Measurements from ENCODE around the gene RAB40C. TPM values are rescaled to one million over a fixed set of nuclear protein-coding genes. Genes with fewer than 3 reads are reported as not detected.

RAB40C gene
- total RNA-seq, 1 experiment from 2014 or later, result 13.3 TPM

DNA sequence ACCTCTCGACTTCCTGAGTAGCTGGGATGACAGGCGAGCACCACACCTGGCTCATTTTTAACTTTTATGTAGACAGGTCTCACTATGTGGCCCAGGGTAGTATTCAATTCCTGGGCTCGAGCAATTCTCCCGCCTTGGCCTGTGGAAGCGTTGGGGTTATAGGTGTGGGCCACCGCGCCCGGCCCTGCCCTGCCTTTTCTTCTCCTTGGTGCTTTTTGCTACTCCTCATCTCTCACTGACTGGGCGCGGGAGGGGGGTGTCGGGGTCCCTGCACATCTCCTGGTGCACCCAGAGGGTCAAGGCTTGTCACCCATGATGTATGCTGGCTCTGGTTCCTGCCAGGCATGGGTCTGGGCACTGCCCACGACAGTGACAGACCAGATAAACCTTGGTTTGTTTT is 54.7 kb downstream of the RAB40C start:
- no peak for DNase-seq (ENCODE audit: low read depth)

DNA sequence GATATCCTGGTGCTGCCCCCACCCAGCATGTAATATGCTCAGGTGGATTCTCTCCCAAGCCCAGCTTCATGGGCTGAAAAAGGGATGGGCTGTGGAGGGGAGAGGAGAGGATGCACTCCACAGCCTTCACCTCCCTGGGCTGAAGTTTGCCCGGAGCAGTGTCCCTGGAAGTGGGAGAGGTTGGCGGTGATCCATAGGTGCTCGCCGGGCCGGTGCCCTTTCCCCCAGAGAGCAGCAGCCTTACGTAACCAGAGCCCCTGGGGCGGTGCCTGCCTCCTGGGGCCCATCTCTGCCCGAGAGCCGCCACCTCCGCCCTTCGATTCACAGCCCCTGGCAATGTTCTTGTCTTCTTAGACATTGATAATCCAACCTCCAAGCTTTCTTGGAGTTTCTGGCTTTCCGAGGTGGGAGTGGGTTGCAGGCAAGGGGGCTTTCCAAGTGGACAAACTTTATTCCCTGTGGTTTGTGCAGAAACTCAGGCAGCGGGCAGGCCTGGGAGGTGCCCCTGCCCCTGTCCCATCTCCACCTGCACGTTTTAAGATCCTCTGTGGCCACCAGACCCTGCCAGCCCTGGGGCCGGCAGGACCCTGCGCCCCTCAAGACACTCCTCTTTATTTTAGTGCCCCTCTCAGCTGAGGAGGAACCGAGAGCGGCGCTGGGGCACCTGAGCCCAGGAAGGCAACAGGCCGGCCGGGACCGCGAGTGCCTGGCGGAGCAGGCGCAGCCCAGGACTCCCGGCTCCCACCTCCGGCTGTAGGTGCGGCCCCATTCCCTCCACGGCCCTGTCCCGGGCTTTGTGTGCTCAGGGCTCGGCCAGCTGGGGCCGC is 56.2 kb downstream of the RAB40C start:
- DNase-seq (ENCODE audit: low read depth), result no peak

DNA sequence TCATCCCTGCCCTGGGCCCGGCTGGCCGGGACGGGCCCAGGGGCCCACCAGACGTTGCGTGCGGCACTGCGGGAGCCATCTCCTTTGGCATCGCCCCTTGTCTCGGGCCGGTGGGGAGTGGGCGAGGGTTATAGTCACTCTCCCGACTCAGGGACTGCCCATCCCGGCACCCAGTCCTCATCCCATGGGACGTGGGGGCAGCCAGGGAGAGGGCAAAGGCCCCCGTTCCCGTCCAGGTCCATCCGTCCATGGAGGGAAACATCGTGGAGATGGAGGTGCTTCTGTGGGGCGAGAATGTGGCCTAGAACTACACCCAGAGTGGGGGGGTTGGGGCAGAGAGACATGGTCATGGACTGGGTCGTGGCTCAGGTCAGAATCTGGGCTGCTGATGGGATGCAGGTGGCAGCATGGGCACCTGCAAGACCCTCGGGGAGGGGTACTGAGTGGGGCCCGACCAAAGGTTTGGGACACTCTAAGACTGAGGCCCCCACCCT is 56.9 kb downstream of the RAB40C start:
- DNase-seq (ENCODE audit: low read depth), result no peak

DNA sequence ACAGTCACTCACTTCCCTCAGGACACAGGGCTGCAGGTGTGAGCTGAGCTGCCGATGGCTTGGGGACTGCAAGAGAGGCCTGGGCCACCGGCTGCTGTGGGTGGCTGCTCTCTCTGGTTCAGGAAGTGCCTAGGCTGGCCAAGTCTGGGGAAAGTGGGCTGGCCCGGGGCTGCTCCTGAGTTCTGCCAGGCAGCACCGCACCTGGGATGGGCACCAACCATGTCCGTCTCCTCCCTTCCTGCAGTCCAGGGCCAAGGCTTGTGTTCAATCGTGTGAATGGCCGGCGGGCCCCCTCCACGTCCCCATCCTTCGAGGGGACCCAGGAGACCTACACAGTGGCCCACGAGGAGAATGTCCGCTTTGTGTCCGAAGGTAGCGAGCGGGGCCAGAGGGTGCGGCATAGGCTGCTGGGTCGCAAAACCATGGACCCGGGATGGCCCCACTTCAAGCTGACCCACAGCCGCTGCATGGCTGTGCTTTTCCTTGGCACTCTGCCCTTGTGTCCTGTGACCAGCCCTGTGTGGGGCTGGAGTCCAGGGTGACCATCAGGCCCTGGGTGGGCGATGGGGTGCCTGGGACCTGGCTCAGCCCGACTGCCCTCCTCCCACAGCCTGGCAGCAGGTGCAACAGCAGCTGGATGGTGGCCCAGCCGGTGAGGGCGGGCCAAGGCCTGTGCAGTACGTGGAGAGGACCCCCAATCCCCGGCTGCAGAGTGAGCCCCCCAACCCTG is 57.5 kb downstream of the RAB40C start:
- no peak for DNase-seq (ENCODE audit: low read depth)

DNA sequence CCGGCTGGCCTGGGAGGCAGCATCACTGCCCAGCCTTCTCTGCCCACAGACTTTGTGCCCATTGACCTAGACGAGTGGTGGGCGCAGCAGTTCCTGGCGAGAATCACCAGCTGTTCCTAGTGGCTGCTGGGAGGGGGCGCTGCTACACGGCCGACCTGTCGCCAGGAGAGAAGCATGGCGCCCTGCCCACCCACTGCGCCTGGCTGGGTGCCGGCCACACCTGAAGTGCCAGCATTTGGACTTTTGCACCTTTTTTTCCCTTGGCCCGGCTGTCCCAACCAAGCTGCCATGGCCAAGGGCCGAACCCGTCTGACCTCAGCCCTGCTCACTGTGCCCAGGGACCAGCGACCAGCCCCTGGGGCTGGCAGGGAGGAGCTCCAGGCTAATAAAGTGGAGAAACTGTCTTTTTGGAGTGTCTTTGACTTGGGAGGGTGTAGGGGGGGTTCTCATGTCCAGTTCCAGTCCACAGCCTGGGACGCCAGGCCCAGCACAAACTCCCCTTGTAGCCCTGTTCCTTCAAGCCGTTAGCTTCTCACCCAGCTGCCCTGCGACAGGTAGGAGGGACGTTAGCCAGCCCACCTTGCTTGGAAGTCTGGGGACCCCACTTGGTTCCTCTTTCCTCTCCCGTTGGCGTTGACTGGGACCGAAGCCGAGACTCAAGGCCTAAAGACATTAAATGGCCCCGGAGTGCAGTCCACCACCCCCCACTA is 58.4 kb downstream of the RAB40C start:
- peak; percentile 51 for DNase-seq (ENCODE audit: low read depth)

DNA sequence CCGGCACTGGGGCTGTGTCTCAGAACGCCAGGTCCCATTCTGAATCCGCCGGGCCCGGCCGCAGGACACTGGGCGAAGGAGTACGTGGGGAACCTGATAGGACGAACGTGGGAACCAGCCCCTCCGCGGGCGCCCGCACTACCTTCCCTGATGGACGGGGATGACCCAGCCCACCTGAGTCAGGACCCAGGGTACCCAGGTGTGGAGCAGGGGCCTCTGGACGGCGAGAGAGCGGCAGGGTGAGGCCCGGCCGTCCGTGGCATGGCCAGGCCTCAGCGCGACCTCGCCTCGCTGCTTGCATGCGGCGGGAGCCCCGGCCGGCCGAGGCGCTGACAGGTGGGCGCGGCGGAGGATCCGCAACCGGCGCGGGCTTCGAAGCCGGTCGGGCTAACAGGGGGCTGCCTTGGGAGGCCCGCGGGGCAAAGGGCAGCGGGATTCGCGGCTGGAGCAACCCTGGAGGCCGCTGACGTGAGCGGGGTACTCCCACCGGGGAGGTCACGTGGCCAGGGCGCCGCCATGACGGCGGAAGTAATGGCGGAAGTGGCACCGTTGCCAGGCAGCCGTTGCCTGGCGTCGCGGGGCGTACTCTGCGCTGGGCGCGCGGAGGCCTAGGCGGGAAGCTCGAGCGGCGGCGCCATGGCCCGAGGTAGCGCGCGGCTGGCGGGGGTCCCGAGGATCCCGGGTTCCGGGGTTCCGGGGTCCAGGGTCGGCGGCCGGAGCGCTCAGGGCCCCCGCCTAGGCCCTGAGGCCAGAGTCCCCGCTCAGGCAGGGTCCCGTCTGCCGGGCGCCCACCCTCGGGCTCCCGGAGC is 59.1 kb downstream of the RAB40C start, which contains the start of gene WDR90:
WDR90 (plus strand) TSS at position 585 of the 809 bp plus-strand sequence; CDS start at position 637, 52 bp downstream.
- DNase-seq (ENCODE audit: low read depth), result peak; percentile 85

DNA sequence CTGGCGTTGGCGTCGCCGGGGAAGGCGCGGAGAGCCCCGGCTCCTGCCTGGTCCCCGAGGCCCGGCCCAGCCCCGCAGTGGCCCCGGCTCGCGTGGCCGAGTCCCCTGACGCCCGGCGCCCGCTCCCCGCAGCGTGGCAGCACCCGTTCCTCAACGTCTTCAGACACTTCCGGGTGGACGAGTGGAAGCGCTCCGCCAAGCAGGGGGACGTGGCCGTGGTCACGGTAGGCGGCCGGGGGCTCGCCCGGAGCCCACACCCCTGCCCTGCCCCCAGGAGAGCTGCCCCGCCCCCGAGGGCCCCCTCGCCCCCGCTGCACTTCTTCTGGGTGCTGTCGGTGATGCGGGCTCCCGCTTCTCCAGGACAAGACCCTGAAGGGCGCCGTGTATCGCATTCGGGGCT is 59.8 kb downstream of the RAB40C start:
- DNase-seq (ENCODE audit: low read depth), result no peak

DNA sequence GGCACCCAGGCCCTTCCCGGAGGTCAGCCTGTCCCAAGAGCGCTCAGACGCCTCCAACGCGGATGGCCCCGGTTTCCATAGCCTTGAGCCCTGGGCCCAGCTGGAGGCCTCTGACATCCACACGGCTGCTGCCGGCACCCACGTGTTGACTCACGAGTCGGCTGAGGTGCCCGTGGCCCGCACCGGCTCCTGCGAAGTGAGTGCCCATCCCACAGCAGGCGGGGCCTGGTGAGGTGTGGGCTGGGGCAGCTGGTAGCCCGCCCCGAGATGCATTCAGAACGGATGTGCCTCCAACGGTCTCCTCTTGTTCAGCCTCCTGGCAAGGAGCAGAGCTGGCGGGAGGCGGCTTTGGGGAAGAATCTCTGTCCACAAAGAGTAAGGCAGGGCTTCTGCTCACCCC is 62.0 kb downstream of the RAB40C start:
- no peak for DNase-seq (ENCODE audit: low read depth)

DNA sequence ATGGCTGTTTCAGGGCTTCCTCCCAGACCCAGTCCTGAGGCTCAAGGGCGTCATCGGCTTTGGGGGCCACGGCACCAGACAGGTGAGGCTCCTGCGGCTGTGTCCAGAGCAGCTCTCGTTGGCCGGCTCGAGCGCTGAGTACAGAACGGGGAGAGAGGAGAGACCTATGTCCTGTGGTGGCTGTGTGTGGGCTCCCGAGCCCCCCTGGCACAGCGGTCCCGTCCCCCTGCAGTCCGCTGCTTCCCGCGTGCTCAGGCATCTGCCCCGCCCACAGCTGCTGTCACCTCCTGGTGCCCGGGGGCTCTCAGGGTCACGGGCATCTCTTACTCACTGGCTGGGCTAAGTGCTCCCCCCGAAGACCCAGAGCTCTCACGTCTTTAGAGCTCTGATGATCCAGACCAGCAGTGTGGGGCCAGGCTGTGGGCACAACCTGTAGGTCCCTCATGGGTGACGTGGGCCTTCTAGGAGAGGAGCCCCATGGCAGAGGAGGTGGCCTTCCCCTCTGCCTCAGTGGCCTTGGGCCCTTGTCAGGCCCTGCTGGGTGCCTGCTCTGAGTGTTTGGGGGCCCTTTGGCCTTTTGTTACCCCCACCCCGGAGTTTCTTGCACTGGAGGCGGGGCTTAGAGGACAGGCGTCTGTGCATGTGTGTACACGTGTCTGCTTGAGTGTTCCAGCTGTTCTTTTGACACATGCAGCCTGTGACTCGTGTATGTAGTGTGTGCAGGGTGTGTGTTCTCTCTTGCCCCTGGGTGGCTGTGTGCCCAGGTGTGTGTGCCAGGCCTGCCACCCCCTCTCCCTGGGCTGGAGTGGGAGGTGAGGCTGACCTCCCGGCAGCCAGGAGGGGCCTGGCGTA is 62.8 kb downstream of the RAB40C start:
- DNase-seq (ENCODE audit: low read depth), result no peak

DNA sequence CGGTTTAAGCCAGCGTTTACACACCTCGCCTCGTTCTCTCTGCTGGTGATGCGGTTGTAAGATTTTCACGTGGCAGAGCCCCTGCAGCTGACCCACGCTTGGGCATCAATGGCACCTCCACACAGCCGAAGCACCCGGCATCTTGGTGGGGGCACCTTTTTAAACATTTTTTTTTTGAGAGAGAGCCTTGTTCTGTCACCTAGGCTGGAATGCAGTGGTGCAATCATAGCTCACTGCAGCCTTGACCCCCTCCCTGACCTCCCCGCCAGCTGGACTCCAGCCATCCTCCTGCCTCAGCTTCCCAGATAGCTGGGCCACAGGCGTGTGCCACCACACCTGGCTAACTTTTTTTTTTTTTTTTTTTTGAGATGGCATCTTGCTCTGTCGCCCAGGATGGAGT is 64.2 kb downstream of the RAB40C start:
- DNase-seq (ENCODE audit: low read depth), result no peak

DNA sequence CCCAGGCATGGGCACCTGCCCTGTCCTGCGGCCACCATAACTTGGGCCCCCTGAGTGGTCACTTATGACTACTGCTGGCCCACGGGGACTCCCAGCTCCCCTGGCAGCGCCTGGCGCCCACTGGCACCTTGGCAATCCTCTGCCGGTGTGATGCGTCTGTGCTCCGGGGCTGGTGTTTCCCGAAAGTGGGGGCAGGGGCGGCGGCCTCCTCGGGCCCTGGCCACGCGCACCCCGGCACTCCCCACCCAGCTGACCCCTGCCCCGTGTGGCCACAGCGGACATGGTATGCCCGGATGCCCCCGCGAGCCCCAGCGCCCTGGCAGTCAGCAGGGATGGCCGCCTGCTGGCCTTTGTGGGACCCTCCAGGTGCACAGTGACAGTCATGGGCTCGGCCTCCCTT is 67.6 kb downstream of the RAB40C start:
- no peak for DNase-seq (ENCODE audit: low read depth)

DNA sequence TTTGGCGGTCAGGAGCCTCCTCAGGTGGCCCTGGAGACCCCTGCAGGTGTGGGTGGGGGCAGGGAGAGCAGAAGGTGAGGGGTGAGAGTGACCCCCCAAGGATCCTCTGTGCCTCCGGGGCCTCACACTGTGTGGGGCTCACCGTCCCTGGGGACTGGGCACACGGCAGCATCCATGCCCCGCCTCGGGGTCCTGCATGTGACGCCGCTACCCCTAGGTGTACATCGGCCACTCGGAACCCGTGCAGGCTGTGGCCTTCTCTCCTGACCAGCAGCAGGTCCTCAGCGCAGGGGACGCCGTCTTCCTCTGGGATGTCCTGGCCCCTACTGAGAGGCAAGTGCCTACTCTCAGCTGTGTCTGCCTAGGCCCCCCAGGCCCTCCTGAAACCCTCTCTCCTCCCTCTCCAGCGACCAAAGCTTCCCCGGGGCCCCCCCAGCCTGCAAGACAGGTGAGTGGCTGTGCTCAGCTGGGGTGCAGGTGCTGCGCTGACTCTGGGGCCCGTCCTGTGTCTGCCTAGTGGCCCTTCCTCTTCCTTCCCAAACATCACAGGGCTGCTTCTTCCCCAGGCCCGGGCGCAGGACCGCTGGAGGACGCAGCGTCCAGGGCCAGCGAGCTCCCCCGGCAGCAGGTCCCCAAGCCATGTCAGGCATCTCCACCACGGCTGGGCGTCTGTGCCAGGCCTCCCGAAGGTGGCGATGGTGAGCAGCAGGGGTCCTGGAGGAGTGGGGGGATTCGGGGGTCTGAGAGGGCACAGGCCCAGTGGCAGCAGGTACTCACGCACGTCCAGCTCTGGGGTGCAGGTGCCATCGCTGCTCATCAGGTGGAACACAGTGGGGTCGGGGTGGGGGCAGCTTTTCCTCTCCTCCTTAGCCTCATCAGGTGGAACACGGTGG is 69.1 kb downstream of the RAB40C start:
- DNase-seq (ENCODE audit: low read depth), result no peak

DNA sequence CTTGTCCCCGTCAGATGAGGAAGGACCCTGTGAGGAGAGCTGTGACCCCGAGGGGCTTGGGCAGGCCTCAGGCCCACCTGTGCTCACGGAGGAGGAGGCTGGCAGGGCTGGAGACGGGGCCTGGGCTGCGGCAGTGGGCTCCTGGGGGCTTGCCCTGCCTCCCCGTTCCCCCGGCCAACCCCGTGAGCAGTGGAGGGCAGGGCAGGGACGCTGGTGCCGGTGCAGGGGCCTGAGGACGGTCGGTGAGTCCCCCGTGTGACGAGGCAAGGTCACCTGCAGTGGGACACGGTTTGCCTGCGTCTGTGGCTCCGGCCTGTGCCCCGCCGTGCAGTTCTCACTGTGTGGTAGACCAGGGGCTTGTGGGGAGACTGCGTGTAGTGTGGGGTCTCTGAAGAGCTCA is 69.8 kb downstream of the RAB40C start:
- no peak for DNase-seq (ENCODE audit: low read depth)

DNA sequence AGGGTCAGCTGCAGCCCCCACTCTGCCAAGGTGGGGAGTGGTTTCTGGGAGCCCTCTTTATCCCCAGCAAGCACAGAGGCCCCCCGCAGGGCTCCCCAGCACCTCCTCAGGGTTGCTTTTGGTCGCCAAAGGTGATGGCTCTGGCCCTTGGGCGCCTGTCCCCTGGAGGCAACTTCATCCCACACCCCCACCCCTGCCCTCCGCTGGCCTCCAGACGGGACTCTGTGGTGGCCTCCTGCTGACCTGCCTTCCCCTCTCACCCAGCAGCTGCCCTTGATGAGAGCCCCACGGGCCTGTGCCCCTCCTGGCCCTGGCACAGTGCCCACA is 70.2 kb downstream of the RAB40C start:
- DNase-seq (ENCODE audit: low read depth), result no peak

DNA sequence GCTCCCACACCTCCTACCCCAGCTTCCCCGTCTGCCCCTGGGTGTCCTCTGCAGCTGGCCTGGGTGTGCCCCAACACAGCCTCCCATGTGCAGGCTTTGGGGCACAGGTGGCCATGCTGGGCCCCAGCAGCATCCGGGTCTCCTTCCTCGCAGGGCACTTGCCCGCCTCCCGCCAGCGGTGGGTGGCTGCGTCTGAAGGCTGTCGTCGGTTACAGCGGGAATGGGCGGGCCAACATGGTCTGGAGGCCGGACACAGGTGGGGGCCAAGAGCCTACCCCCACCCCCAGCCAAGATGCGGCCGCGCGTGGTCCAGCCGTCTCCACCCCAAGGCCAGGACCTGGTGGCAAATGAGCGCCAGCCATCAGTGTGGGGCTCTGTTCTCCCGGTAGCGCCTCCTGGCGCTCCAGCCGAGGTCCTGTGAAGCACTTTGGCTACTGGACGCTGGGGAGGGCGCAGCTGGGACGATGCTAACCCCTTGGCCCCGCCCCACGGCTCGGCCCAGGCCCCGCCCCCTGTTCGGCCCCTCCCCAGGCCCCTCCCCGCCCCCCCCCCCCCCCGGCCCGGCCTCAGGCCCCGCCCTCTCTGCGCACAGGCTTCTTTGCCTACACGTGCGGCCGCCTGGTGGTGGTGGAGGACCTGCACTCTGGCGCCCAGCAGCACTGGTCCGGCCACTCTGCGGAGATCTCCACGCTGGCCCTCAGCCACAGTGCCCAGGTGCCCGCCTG is 70.8 kb downstream of the RAB40C start:
- peak; percentile 70 for DNase-seq (ENCODE audit: low read depth)

DNA sequence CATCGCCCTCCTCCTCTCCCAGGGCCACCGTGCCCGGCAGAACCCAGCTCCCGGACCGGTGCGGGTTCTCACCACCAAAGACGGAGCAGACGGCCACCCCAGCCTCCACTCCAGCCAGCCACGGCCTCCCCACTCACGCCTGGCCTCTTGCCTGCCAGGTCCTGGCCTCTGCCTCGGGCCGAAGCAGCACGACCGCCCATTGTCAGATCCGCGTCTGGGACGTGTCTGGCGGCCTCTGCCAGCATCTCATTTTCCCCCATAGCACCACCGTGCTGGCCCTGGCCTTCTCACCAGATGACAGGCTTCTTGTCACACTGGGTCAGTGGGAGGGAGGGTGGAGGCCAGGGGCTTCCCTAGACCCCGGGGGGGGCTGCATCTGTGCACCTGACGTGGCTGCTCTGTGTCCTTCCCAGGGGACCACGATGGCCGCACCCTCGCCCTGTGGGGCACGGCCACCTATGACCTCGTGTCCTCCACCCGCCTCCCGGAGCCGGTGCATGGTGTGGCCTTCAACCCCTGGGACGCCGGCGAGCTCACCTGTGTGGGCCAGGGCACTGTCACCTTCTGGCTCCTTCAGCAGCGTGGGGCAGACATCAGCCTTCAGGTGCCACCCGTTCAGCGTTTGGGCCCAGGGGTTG is 71.4 kb downstream of the RAB40C start:
- DNase-seq (ENCODE audit: low read depth), result no peak

DNA sequence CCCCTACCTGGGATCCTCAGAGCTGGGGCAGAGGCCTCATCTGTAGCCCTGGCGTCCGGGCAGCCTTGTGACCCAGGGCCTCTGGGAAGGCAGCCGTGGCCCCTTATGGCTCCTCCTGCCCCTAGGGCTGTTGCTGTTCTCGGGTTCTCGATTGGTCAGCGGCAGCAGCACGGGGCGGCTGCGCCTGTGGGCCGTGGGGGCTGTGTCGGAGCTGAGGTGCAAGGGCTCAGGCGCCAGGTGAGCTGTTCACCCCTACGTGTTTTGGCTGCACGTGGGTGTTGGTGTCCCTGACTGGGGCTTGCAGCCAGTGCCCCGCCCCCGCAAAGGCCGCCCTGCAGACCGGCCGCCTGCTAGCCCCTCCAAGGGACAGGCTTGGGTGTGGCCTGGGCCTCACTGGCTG is 72.2 kb downstream of the RAB40C start:
- DNase-seq (ENCODE audit: low read depth), result no peak

DNA sequence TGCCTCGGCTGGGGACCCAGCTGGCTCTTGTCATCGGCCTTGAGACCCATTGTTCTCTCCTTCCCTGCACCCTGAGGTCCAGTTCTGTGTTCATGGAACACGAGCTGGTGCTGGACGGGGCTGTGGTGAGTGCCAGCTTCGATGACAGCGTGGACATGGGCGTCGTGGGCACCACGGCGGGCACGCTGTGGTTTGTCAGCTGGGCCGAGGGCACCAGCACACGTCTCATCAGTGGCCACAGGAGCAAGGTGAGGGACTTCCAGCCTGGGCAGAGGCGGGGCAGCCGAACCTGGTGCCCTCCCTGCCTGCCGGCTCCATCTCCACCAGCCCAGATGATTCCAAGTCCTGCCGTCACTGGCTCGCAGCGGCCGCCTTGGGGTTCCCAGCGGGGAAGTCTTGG is 72.7 kb downstream of the RAB40C start:
- no peak for DNase-seq (ENCODE audit: low read depth)
